Natural killer cell (primary cell): ENCODE data around the gene G3BP2. TPM values are rescaled to one million over a fixed set of nuclear protein-coding genes. Genes with fewer than 3 reads are reported as not detected.

Experiments
- ATAC-seq, 3 donors: fragments of 150-1000 bp in 2 of 3; fragments of 200-7000 bp in 1 of 3; cut with Tn5 transposase; 1 replicate in 1 of 3; 2 replicates in 2 of 3; pipeline ENCODE4 v1.10.0; 2021; ENCODE audit warnings: mild to moderate bottlenecking in 2 of 3, moderate library complexity in 2 of 3
- DNase-seq, 2 donors: peaks; one replicate each; pipeline versions ENCODE4 v3.0.0 to v3.0.0-alpha.2; 2013 to 2021; ENCODE audit warnings: mixed read lengths in 1 of 2
- H3K27ac ChIP-seq: one replicate; pipeline ENCODE4 v1.5.1; 2013; ENCODE audit warnings: mild to moderate bottlenecking, low read length
- H3K27me3 ChIP-seq: one replicate; pipeline ENCODE4 v1.6.1; 2013; ENCODE audit warnings: low read length; ENCODE audit not compliant: control insufficient read depth, insufficient read depth
- H3K36me3 ChIP-seq: one replicate; pipeline ENCODE4 v1.6.1; 2013; ENCODE audit warnings: low read length; ENCODE audit not compliant: control insufficient read depth, insufficient read depth
- H3K4me1 ChIP-seq: one replicate; pipeline ENCODE4 v1.6.1; 2013; ENCODE audit warnings: low read length; ENCODE audit not compliant: control insufficient read depth, insufficient read depth
- H3K4me3 ChIP-seq: one replicate; pipeline ENCODE4 v1.5.1; 2013; ENCODE audit warnings: low read length
- H3K9me3 ChIP-seq: one replicate; pipeline ENCODE4 v1.6.1; 2013; ENCODE audit warnings: low read length; ENCODE audit not compliant: control insufficient read depth, insufficient read depth
- H3K27ac Mint-ChIP-seq, 2 donors: one replicate each; pipeline ENCODE4 v1.8.0; 2022; ENCODE audit warnings: mild to moderate bottlenecking in 2 of 2, mixed read lengths in 2 of 2, moderate library complexity in 1 of 2
- H3K27me3 Mint-ChIP-seq, 2 donors: one replicate each; pipeline ENCODE4 v1.8.0; 2022; ENCODE audit warnings: low read depth in 2 of 2, mixed read lengths in 2 of 2
- H3K36me3 Mint-ChIP-seq: one replicate; pipeline ENCODE4 v1.8.0; 2022; ENCODE audit warnings: mixed read lengths
- H3K4me1 Mint-ChIP-seq, 2 donors: one replicate each; pipeline ENCODE4 v1.8.0; 2022; ENCODE audit warnings: mixed read lengths in 2 of 2
- H3K4me3 Mint-ChIP-seq: one replicate; pipeline ENCODE4 v1.8.0; 2022; ENCODE audit warnings: mild to moderate bottlenecking, moderate library complexity, mixed read lengths
- H3K9me3 Mint-ChIP-seq, 2 donors: one replicate each; pipeline ENCODE4 v1.8.0; 2022; ENCODE audit warnings: mixed read lengths in 2 of 2
- WGBS: methylation state at CpG from one replicate; pipeline ENCODE4 v1.1.7; 2013; ENCODE audit warnings: missing lambda C conversion rate; ENCODE audit not compliant: insufficient coverage; 5-methylcytosine and 5-hydroxymethylcytosine counted together
- intact Hi-C: fragments of 100-400 bp; cut with micrococcal nuclease; formaldehyde crosslinking; loops from one replicate; pipeline ENCODE4 v1.14.2; 2022
- total RNA-seq, 4 donors: library from RNA; stranded (reverse); fragments of 120-200 nt in 1 of 4; gene quantifications; one replicate each; pipeline versions ENCODE4 v1.2.3 to v1.2.4, GENCODE V29; 2013 to 2022
- TF ChIP-seq, protein P1 (sequence below): fragments of 200-600 bp; IDR thresholded peaks from one replicate; pipeline ENCODE4 v1.8.0; 2022; ENCODE audit warnings: antibody characterized with exemption

Gene G3BP2
- 100 to 1,000 TPM; 204 to 233 (median 214) TPM for total RNA-seq
- total RNA-seq (2013) = 137 TPM

GRCh38 chr4:75673027-75673958 is at the start of gene G3BP2:
Gene G3BP2 (minus strand): TSS chr4:75673411. CDS start chr4:75662025, 11,386 bp downstream.
- Mint-ChIP-seq H3K27me3 (no peaks in the 10 kb centered on the region), H3K4me3 (peak within 1 kb of the TSS; percentile 98), H3K9me3 (no peaks in the 10 kb centered on the region), H3K36me3 (no peaks in the 10 kb centered on the region), H3K4me1 (peaks cover 48 to 54% of the 10 kb centered on the region in 2 donors), H3K27ac (peak within 1 kb of the TSS; percentile 98 to 99)
- peak within 1 kb of the TSS; percentile 94 for H3K27ac ChIP-seq
- WGBS = under 1% methylated on average over 80 of the region's 83 CpGs
- DNase-seq (peak; percentile 92 to 100), ATAC-seq (peak; percentile 92 to 98 (median 94))
- no peaks in the 10 kb centered on the region for H3K27me3 ChIP-seq
- H3K4me1 ChIP-seq = peaks cover 6% of the 10 kb centered on the region
- no peaks in the 10 kb centered on the region for H3K9me3 ChIP-seq
- peak within 1 kb of the TSS; percentile 74 for H3K4me3 ChIP-seq
- TF ChIP-seq, protein P1, sequence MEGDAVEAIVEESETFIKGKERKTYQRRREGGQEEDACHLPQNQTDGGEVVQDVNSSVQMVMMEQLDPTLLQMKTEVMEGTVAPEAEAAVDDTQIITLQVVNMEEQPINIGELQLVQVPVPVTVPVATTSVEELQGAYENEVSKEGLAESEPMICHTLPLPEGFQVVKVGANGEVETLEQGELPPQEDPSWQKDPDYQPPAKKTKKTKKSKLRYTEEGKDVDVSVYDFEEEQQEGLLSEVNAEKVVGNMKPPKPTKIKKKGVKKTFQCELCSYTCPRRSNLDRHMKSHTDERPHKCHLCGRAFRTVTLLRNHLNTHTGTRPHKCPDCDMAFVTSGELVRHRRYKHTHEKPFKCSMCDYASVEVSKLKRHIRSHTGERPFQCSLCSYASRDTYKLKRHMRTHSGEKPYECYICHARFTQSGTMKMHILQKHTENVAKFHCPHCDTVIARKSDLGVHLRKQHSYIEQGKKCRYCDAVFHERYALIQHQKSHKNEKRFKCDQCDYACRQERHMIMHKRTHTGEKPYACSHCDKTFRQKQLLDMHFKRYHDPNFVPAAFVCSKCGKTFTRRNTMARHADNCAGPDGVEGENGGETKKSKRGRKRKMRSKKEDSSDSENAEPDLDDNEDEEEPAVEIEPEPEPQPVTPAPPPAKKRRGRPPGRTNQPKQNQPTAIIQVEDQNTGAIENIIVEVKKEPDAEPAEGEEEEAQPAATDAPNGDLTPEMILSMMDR = no peak
- intact Hi-C loops = loop anchor here (1.0 to 5.0 kb wide), 5 partner anchors 14 to 159 kb away; partner anchors contain the start of genes CDKL2, RCHY1, THAP6 and USO1
- no peaks in the 10 kb centered on the region for H3K36me3 ChIP-seq

- no peaks in the 10 kb centered on the region for H3K36me3 ChIP-seq
- Mint-ChIP-seq H3K4me1 (peaks cover 37 to 40% of the 10 kb centered on the region in 2 donors), H3K4me3 (no peak overlapping the region), H3K27me3 (no peaks in the 10 kb centered on the region), H3K9me3 (no peaks in the 10 kb centered on the region), H3K27ac (no peak overlapping the region), H3K36me3 (no peaks in the 10 kb centered on the region)
- no peaks in the 10 kb centered on the region for H3K9me3 ChIP-seq
- H3K27ac ChIP-seq = no peak overlapping the region
- TF ChIP-seq, protein P1 = no peak
- DNase-seq (no peak), ATAC-seq (no peak)
- WGBS = 70% methylated on average over 3 of the region's 3 CpGs
- H3K4me1 ChIP-seq = peaks cover 20% of the 10 kb centered on the region
- H3K27me3 ChIP-seq = no peaks in the 10 kb centered on the region
- intact Hi-C loops = loop anchor here (5.0 kb wide), 2 partner anchors 35 to 270 kb away; partner anchors contain the start of gene SDAD1
- H3K4me3 ChIP-seq = no peak overlapping the region
Measured at GRCh38 chr4:75722417-75722816, 49.2 kb upstream of the G3BP2 start.

- Mint-ChIP-seq H3K36me3 (no peaks in the 10 kb centered on the region), H3K4me1 (peaks cover 9 to 15% of the 10 kb centered on the region in 2 donors), H3K4me3 (no peak overlapping the region), H3K9me3 (no peaks in the 10 kb centered on the region), H3K27me3 (no peaks in the 10 kb centered on the region), H3K27ac (no peak overlapping the region)
- DNase-seq = no peak
- no peak for ATAC-seq
- no peaks in the 10 kb centered on the region for H3K36me3 ChIP-seq
- TF ChIP-seq, protein P1 = no peak
- 95% methylated on average over 2 of the region's 2 CpGs for WGBS
- no peak overlapping the region for H3K4me3 ChIP-seq
- peaks cover 6% of the 10 kb centered on the region for H3K4me1 ChIP-seq
- no peaks in the 10 kb centered on the region for H3K9me3 ChIP-seq
- H3K27ac ChIP-seq = no peak overlapping the region
- H3K27me3 ChIP-seq = no peaks in the 10 kb centered on the region
- intact Hi-C loops = no loop called here
Measured at GRCh38 chr4:75718529-75718928, 45.3 kb upstream of the G3BP2 start.
